ENCODE measurements around the gene PRLR. TPM values are rescaled to one million over a fixed set of nuclear protein-coding genes. Genes with fewer than 3 reads are reported as not detected.
"Not testable (repeated sequence)": the region's sequence is repeated elsewhere in the genome, so short reads cannot be mapped to it uniquely, and the experiment has no call there.

PRLR gene
- total RNA-seq, 1 donor from 2014 or later, result 3.2 TPM

DNA sequence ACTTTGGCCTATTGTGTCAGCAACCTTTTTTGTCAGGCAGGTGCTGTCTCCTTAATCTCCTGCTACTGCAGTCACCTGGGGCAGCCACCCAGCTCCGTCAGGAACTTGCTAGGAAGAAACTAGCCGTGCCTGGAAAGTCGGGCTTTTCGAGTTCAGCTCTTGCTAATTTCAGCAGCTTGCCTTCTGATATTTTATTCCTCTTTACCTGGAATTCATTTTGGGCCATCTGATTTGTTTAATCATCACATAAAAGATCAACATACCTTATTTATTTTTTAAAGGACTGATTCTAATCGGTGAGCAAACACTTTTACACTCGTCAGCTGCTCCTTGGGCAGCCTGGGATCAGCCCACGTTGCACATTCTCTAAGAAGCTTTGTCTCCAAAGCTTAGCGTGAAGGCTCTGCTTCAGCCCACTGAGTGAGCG is 42.2 kb downstream of the PRLR start:
- no peaks in the 10 kb centered on the region for H3K27me3 ChIP-seq (ENCODE audit: low read depth)
- TF ChIP-seq, protein P1, sequence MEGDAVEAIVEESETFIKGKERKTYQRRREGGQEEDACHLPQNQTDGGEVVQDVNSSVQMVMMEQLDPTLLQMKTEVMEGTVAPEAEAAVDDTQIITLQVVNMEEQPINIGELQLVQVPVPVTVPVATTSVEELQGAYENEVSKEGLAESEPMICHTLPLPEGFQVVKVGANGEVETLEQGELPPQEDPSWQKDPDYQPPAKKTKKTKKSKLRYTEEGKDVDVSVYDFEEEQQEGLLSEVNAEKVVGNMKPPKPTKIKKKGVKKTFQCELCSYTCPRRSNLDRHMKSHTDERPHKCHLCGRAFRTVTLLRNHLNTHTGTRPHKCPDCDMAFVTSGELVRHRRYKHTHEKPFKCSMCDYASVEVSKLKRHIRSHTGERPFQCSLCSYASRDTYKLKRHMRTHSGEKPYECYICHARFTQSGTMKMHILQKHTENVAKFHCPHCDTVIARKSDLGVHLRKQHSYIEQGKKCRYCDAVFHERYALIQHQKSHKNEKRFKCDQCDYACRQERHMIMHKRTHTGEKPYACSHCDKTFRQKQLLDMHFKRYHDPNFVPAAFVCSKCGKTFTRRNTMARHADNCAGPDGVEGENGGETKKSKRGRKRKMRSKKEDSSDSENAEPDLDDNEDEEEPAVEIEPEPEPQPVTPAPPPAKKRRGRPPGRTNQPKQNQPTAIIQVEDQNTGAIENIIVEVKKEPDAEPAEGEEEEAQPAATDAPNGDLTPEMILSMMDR (IDR thresholded peaks at IDR 0.05), result no peak
- H3K36me3 ChIP-seq, result no peaks in the 10 kb centered on the region
- no peaks in the 10 kb centered on the region for H3K9me3 ChIP-seq
- no peaks in the 10 kb centered on the region for H3K4me1 ChIP-seq
- intact Hi-C loops (cut with DNase I), result no loop called here
- peak in 1 of 2 donors; percentile 69 for ATAC-seq
- H3K27ac ChIP-seq, result no peak overlapping the region
- no peak overlapping the region for H3K4me3 ChIP-seq
- DNase-seq, result no peak

DNA sequence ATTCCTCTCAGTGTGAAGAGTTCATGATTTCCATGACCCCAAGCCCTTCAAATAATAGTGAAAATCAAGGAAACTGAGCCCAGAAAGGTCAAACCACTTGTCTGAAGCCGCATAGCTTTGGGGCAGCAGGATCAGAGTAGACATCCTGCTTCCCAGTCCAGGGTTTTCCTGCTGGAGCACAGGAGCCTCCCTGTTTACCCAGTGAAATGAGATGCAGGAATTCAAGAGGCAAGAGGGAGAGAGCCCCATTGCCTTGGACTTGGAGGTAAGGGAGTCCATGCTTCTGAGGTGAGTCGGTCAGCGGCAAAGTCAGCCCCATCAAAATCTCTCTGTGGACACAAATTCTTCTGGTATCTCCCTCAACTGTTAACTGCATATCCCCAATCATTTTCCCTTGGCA is 42.7 kb downstream of the PRLR start:
- peak in 1 of 2 donors; percentile 5 for ATAC-seq
- H3K27ac ChIP-seq; H3K4me3 ChIP-seq; DNase-seq; H3K9me3 ChIP-seq; intact Hi-C loops (cut with DNase I); H3K4me1 ChIP-seq; H3K36me3 ChIP-seq; H3K27me3 ChIP-seq (ENCODE audit: low read depth): not testable (repeated sequence)

DNA sequence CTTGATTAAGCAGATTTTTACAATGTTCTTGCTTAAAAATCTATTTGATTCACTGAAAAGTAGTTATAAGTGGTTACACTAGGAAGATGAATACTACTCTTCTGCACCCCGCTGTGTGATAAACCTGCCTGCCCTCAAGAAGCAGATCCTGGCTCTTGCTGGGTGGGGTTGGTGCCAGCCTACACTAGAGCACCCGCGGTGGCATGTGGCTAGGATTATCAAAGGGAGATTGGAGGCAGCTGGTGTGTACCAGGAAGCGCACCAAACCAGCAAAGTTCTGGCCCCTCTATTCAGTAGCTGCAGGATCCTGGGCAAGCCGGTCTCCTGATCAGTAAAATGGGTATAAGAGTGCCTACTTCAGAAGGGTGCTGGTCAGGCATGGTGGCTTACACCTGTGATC is 43.5 kb downstream of the PRLR start:
- DNase-seq (no peak), ATAC-seq (no peak)
- no peak overlapping the region for H3K27ac ChIP-seq
- H3K4me3 ChIP-seq, result no peak overlapping the region
- no peaks in the 10 kb centered on the region for H3K4me1 ChIP-seq
- no peaks in the 10 kb centered on the region for H3K9me3 ChIP-seq
- intact Hi-C loops (cut with DNase I), result no loop called here
- no peaks in the 10 kb centered on the region for H3K36me3 ChIP-seq
- H3K27me3 ChIP-seq (ENCODE audit: low read depth), result no peaks in the 10 kb centered on the region
- TF ChIP-seq, protein P1 (IDR thresholded peaks at IDR 0.05), result no peak

DNA sequence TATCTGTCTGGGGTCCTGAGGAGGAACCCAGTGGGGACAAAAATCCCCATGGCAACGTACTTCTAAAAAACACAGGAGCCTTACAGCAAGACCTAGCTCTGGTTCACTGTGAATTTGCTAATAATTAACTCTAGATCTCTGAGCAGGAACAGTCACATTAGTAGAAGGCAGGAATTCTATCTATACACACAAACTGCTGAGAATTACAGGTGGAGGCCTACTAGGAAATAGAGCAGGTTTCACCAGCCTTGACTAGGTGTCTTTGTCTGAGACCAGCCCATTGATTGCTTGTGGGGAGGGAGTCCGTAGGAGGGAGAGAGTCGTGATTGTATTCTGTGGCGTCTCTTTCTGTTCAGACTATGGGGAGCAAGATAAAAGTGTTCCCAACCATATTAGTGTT is 44.8 kb downstream of the PRLR start:
- Histone ChIP-seq H3K36me3 (no peaks in the 10 kb centered on the region), H3K4me1 (no peaks in the 10 kb centered on the region), H3K4me3 (no peak overlapping the region), H3K9me3 (no peaks in the 10 kb centered on the region), H3K27ac (no peak overlapping the region), H3K27me3 (ENCODE audit: low read depth) (no peaks in the 10 kb centered on the region)
- intact Hi-C loops (cut with DNase I), result no loop called here
- DNase-seq (no peak), ATAC-seq (no peak)
- TF ChIP-seq, protein P1 (IDR thresholded peaks at IDR 0.05), result no peak

DNA sequence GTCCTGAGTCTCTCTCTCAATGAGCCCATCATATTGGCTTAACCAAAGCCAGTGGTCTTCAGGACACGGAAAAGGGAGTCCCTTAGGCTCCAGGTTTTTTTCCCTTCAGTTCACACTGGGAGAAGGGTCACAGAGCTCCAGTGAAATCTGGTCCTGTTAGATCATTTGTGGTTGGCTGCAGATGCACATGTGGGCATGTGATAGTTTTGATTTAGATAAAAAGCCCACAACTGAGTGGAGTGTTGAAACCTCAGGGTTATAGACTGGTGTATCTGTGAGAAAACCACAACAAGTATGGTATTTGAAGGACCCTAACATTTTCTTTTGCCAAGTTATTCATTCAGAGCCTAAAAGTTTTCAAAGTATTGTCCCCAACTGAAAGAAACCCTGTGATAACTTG is 46.7 kb downstream of the PRLR start:
- H3K4me3 ChIP-seq, result no peak overlapping the region
- DNase-seq, result no peak
- TF ChIP-seq, protein P1 (IDR thresholded peaks at IDR 0.05), result no peak
- H3K36me3 ChIP-seq, result no peaks in the 10 kb centered on the region
- H3K27me3 ChIP-seq (ENCODE audit: low read depth), result no peaks in the 10 kb centered on the region
- H3K9me3 ChIP-seq, result no peaks in the 10 kb centered on the region
- no peak for ATAC-seq
- H3K4me1 ChIP-seq, result no peaks in the 10 kb centered on the region
- intact Hi-C loops (cut with DNase I), result no loop called here
- H3K27ac ChIP-seq, result no peak overlapping the region

DNA sequence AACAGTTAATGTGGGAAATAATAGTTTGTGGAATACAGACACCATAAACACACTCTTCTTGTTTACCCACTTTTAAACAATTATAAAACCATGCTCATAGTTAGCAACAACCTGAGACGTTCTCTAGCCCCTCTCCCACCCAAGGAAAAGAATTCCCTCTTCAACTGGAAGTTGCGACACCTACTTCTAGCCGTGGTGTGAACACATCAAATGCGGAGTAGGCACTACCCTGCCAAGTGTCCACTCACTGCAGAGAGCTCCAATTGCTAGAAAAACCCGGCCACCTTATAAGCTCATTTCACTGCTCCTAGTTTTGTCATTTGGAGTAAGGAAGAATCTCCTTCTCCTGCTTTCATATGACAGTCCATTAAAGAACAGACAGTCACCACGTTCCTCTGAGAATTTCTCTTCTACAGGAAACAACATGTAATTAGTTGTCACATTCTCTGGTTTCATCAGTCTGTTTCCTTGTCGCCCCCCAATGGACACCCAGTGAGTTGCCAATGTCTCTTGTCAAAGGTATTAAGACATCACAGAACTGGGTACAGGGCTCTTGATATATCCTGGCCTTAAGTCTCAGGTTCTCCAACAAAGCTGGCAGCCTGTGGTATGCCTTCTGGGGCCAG is 47.3 kb downstream of the PRLR start:
- intact Hi-C loops (cut with DNase I), result no loop called here
- ATAC-seq, result peak; percentile 83 to 87
- TF ChIP-seq, protein P1 (IDR thresholded peaks at IDR 0.05), result peak; percentile 46

More for the DNA sequence above, 47.3 kb downstream of the PRLR start:
- no peak for DNase-seq
- H3K27ac ChIP-seq, result no peak overlapping the region
- H3K9me3 ChIP-seq, result no peaks in the 10 kb centered on the region
- H3K4me1 ChIP-seq, result no peaks in the 10 kb centered on the region
- no peak overlapping the region for H3K4me3 ChIP-seq
- no peaks in the 10 kb centered on the region for H3K27me3 ChIP-seq (ENCODE audit: low read depth)
- no peaks in the 10 kb centered on the region for H3K36me3 ChIP-seq

Data from lower lobe of right lung (tissue), 2 donors.